GM12878 (cell line): ENCODE results near the gene APLP2. TPM values are rescaled to one million over a fixed set of nuclear protein-coding genes. Genes with fewer than 3 reads are reported as not detected.

ENCODE experiments used
- ATAC-seq: fragments of 200-7000 bp; cut with Tn5 transposase; 3 replicates; pipeline ENCODE4 v1.9.1; 2020; ENCODE audit warnings: mild to moderate bottlenecking, moderate library complexity
- BruUV-seq: library from RNA; stranded (reverse); fragments of 400-500 nt; replicated peaks from 2 replicates; lab custom pipeline; 2021; lab: Mats Ljungman, UMichigan
- CTCF ChIA-PET: fragments of 300-600 bp; sonication (Branson Sonifier 250); formaldehyde crosslinking; extraction: SDS; loops from one replicate; lab custom pipeline; 2021; ENCODE audit warnings: inconsistent platforms; lab: Yijun Ruan, JAX
- POLR2A ChIA-PET: fragments of 350-600 bp; formaldehyde crosslinking; extraction: SDS; loops from one replicate; lab custom pipeline; 2021; ENCODE audit warnings: inconsistent platforms; lab: Charles Lee
- RAD21 ChIA-PET: fragments of 300-600 bp; sonication (Branson Sonifier 250); formaldehyde crosslinking; loops from one replicate; lab custom pipeline; 2023; ENCODE audit warnings: antibody characterized with exemption; ENCODE audit not compliant: unreplicated experiment; lab: Charles Lee
- SMC1A ChIA-PET: fragments of 300-600 bp; sonication (Branson Sonifier 250); formaldehyde crosslinking; loops from one replicate; lab custom pipeline; 2023; ENCODE audit not compliant: unreplicated experiment, uncharacterized antibody; lab: Charles Lee
- DNase-seq: peaks from one replicate; pipeline ENCODE4 v3.0.0-alpha.2; 2011; ENCODE audit warnings: low read depth, low spot score
- FAIRE-seq: peaks from 3 replicates; lab custom pipeline; 2011; peaks lifted over from hg19 to GRCh38; lab: Jason Lieb, UNC
- H2AFZ ChIP-seq: 2 replicates; pipeline ENCODE4 v1.6.0; 2011; ENCODE audit warnings: low read depth, low read length, control low read depth; ENCODE audit not compliant: control insufficient read depth
- H3K27ac ChIP-seq: 2 replicates; pipeline ENCODE4 v1.5.1; 2011; ENCODE audit warnings: control low read depth; ENCODE audit not compliant: control insufficient read depth, insufficient read depth
- H3K27me3 ChIP-seq, 2 experiments: replicated peaks in 1 of 2; 2 replicates each; pipeline versions ENCODE4 v1.6.0 to v1.6.1; 2011; ENCODE audit warnings: low read length in 1 of 2; ENCODE audit not compliant: control insufficient read depth in 2 of 2, insufficient read depth in 2 of 2
- H3K36me3 ChIP-seq, 2 experiments: 2 replicates each; pipeline ENCODE4 v1.5.1; 2011; ENCODE audit warnings: low read length in 1 of 2; ENCODE audit not compliant: control insufficient read depth in 2 of 2, insufficient read depth in 2 of 2
- H3K4me1 ChIP-seq: 2 replicates; pipeline ENCODE4 v1.6.1; 2011; ENCODE audit warnings: mild to moderate bottlenecking, low read length, moderate library complexity, mixed read lengths; ENCODE audit not compliant: control insufficient read depth, insufficient read depth
- H3K4me2 ChIP-seq: 2 replicates; pipeline ENCODE4 v1.6.0; 2011; ENCODE audit warnings: control low read depth; ENCODE audit not compliant: control insufficient read depth, insufficient read depth
- H3K4me3 ChIP-seq: fragments of 200-600 bp; sonication (generic); 2 replicates; pipeline ENCODE4 v1.5.1; 2016
- H3K79me2 ChIP-seq: 2 replicates; pipeline ENCODE4 v1.6.0; 2011; ENCODE audit warnings: low read length; ENCODE audit not compliant: control insufficient read depth, insufficient read depth
- H3K9ac ChIP-seq: 2 replicates; pipeline ENCODE4 v1.8.0; 2011; ENCODE audit warnings: low read length, control low read depth, mixed read lengths; ENCODE audit not compliant: control insufficient read depth, insufficient read depth
- H3K9me3 ChIP-seq: replicated peaks from 3 replicates; pipeline ENCODE4 v1.5.1; 2011; ENCODE audit warnings: mild to moderate bottlenecking, low read length; ENCODE audit not compliant: control insufficient read depth, insufficient read depth
- H4K20me1 ChIP-seq: 2 replicates; pipeline ENCODE4 v1.6.0; 2011; ENCODE audit not compliant: control insufficient read depth, insufficient read depth
- ASH2L ChIP-seq: fragments of 300-600, 200-600 bp; sonication (generic); IDR thresholded peaks from 2 replicates; pipeline ENCODE4 v1.6.1; 2017; ENCODE audit warnings: low read depth, mild to moderate bottlenecking, borderline replicate concordance
- ATF7 ChIP-seq: fragments of 450-650 bp; IDR thresholded peaks from 2 replicates; pipeline ENCODE4 v1.6.1; 2016; ENCODE audit warnings: low read depth, mild to moderate bottlenecking
- BACH1 ChIP-seq: fragments of 450-650 bp; IDR thresholded peaks from 2 replicates; pipeline ENCODE4 v1.6.1; 2017; ENCODE audit warnings: mild to moderate bottlenecking, borderline replicate concordance
- CBX5 ChIP-seq: sonication (generic); IDR thresholded peaks from 2 replicates; pipeline ENCODE4 v1.6.1; 2016; ENCODE audit warnings: low read depth, moderate library complexity, mild to moderate bottlenecking, inconsistent platforms
- CHD1 ChIP-seq: IDR thresholded peaks from 2 replicates; pipeline ENCODE4 v1.6.1; 2012; ENCODE audit warnings: low read depth, low read length, improper control_type of control experiment
- EP300 ChIP-seq, 2 experiments: fragments of 150-350 bp in 1 of 2; IDR thresholded peaks; 2 replicates each; pipeline ENCODE4 v1.6.1; 2011 to 2012; ENCODE audit warnings: low read depth in 2 of 2, low read length in 2 of 2, borderline replicate concordance in 1 of 2, improper control_type of control experiment in 1 of 2, inconsistent platforms in 1 of 2; ENCODE audit not compliant: control insufficient read depth in 1 of 2
- EZH2 ChIP-seq: IDR thresholded peaks from 2 replicates; pipeline ENCODE4 v1.6.1; 2012; ENCODE audit warnings: low read depth, mild to moderate bottlenecking, control low read depth, inconsistent platforms, low read length, borderline replicate concordance; ENCODE audit not compliant: control insufficient read depth
- FOS ChIP-seq: IDR thresholded peaks from 3 replicates; pipeline ENCODE4 v1.6.1; 2011; ENCODE audit warnings: borderline replicate concordance; ENCODE audit not compliant: insufficient read length; ENCODE audit errors: extremely low read depth
- FOXM1 ChIP-seq: IDR thresholded peaks from 2 replicates; pipeline ENCODE4 v1.6.1; 2012; ENCODE audit warnings: low read depth, mild to moderate bottlenecking, inconsistent platforms, low read length, moderate library complexity
- IRF4 ChIP-seq: IDR thresholded peaks from 2 replicates; pipeline ENCODE4 v1.6.1; 2011; ENCODE audit warnings: low read depth, low read length
- MEF2B ChIP-seq: fragments of 450-650 bp; IDR thresholded peaks from 2 replicates; pipeline ENCODE4 v1.6.1; 2018; ENCODE audit warnings: mild to moderate bottlenecking, moderate library complexity; ENCODE audit not compliant: partially characterized antibody, poor library complexity, severe bottlenecking
- MTA3 ChIP-seq: IDR thresholded peaks from 2 replicates; pipeline ENCODE4 v1.6.1; 2012; ENCODE audit warnings: low read length, inconsistent platforms, borderline replicate concordance
- POLR2A ChIP-seq: IDR thresholded peaks from 2 replicates; pipeline ENCODE4 v1.6.1; 2011; ENCODE audit warnings: low read depth, mild to moderate bottlenecking, low read length
- SIN3A ChIP-seq: IDR thresholded peaks from 2 replicates; pipeline ENCODE4 v1.6.1; 2012; ENCODE audit warnings: low read depth, low read length, improper control_type of control experiment
- SMARCA5 ChIP-seq: fragments of 450-650 bp; IDR thresholded peaks from 2 replicates; pipeline ENCODE4 v1.6.1; 2017; ENCODE audit warnings: mild to moderate bottlenecking
- SPI1 ChIP-seq: IDR thresholded peaks from 2 replicates; pipeline ENCODE4 v1.6.1; 2011; ENCODE audit warnings: low read depth, mild to moderate bottlenecking, low read length, moderate library complexity, borderline replicate concordance; ENCODE audit not compliant: insufficient read depth
- STAT1 ChIP-seq: fragments of 450-650 bp; conservative IDR thresholded peaks from 2 replicates; pipeline ENCODE4 v1.6.1; 2014; ENCODE audit warnings: antibody characterized with exemption, mild to moderate bottlenecking
- ZNF622 ChIP-seq: fragments of 450-650 bp; IDR thresholded peaks from 2 replicates; pipeline ENCODE4 v1.6.1; 2017; ENCODE audit warnings: mild to moderate bottlenecking, inconsistent platforms
- WGBS: methylation state at CpG from one replicate; pipeline ENCODE4 v1.1.6; 2016; ENCODE audit warnings: low lambda C conversion rate; ENCODE audit not compliant: insufficient replicate concordance, insufficient coverage; ENCODE audit errors: missing lambda C conversion rate; 5-methylcytosine and 5-hydroxymethylcytosine counted together
- in situ Hi-C: fragments of 300-500 bp; cut with MboI; formaldehyde crosslinking; loops from 9 replicates; pipeline ENCODE4 v1.14.3; 2018; ENCODE audit warnings: mixed read lengths
- intact Hi-C: fragments of 100-400 bp; cut with micrococcal nuclease; formaldehyde crosslinking; loops from one replicate; pipeline ENCODE4 v1.14.2; 2022; ENCODE audit not compliant: unreplicated experiment
- polyA plus RNA-seq, 11 experiments: library from polyadenylated mRNA; depleted of rRNA in 4 of 11; unstranded in 6 of 11; stranded (reverse) in 5 of 11; fragments of >200 nt; fragmentation: Nextera tagmentation in 4 of 11; fragmentation: Illumina TruSeq in 1 of 11; extraction: Ambion mirVana in 4 of 11; extraction: Trizol in 1 of 11; gene quantifications; 1 replicate in 1 of 11; 2 replicates in 10 of 11; pipeline versions ENCODE4 v1.2.1 to v1.2.3, GENCODE V29; 2011 to 2016; ENCODE audit warnings: inconsistent platforms in 2 of 11, missing spikeins in 2 of 11, low read depth in 1 of 11
- total RNA-seq, 4 experiments: library from RNA; depleted of rRNA in 3 of 4; stranded (reverse); fragments of >200 nt in 3 of 4; fragmentation: Illumina TruSeq in 1 of 4; extraction: Trizol in 1 of 4; gene quantifications; 2 replicates each; pipeline versions ENCODE4 v1.2.1 to v1.2.3, GENCODE V29; 2013 to 2021
- TF ChIP-seq, protein P1 (sequence below): IDR thresholded peaks from 2 replicates; pipeline ENCODE4 v1.6.1; 2011; ENCODE audit warnings: low read depth, mild to moderate bottlenecking, low read length, moderate library complexity, borderline replicate concordance; ENCODE audit errors: extremely low read depth
- TF ChIP-seq, protein P2 (sequence below): IDR thresholded peaks from 2 replicates; pipeline ENCODE4 v1.6.1; 2011; ENCODE audit warnings: borderline replicate concordance, low read depth, mild to moderate bottlenecking, moderate library complexity, low read length; ENCODE audit not compliant: insufficient read depth, poor library complexity, severe bottlenecking
- TF ChIP-seq, protein P3 (sequence below): fragments of 450-650 bp; IDR thresholded peaks from 2 replicates; pipeline ENCODE4 v1.6.1; 2017; ENCODE audit warnings: mild to moderate bottlenecking

APLP2 gene
- total and polyA plus RNA-seq, 10 of the 15 experiments (the other 5 are each of a cell fraction or from before 2014, with no cell fraction given), result 2.3 to 38.8 (median 21.3) TPM

DNA sequence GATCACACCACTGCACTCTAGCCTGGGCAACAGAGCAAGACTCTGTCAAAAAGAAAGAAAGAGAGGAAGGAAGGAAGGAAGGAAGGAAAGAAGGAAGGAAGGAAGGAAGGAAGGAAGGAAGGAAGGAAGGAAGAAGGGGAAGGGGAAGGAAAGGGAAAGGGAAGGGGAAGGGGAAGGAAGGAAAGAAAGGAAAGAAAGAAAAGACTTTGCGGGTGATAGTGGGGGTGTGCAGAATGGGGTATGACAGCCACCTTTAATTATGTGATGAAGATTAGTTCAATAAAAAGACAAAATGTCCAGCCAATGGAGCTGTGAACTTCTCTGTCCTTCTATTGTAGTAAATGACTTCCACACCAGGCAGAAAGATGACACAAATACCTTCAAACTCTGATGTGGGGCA, 8.7 kb upstream of the APLP2 start (continued):
- TF ChIP-seq BACH1 (no peak), EZH2 (no peak), IRF4 (no peak)
- TF ChIP-seq, protein P1, sequence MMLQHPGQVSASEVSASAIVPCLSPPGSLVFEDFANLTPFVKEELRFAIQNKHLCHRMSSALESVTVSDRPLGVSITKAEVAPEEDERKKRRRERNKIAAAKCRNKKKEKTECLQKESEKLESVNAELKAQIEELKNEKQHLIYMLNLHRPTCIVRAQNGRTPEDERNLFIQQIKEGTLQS, result no peak

DNA sequence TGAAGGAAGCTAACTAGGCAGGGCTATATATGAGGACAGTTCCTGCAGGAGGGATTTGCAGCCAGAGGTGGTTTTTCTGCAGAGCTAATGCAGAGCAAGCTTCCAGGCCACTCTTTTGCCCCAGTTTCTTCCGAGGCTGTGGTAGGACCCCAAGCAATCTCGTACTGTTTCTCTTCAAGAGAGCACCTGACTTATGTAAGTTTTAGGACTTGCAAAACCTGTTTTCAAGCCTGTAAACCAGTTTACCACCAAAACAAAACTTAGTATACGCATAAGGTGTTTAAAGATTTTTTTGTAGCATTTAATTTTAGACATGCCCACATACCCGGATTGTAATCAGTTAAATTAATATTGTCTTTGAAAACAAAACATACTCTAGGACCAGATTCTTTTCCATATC, 7.7 kb upstream of the APLP2 start:
- no peak overlapping the region for H2AFZ ChIP-seq
- ATAC-seq, result no peak
- no peaks in the 10 kb centered on the region for H3K36me3 ChIP-seq
- RAD21 ChIA-PET, result no interaction called here
- H3K27me3 ChIP-seq, result peaks cover 0 to 13% of the 10 kb centered on the region in 2 experiments; a peak in 2 of 4 replicates
- H3K4me2 ChIP-seq, result no peak overlapping the region
- SMC1A ChIA-PET, result no interaction called here
- H3K79me2 ChIP-seq, result no peaks in the 10 kb centered on the region
- H3K4me1 ChIP-seq, result no peaks in the 10 kb centered on the region
- DNase-seq, result no peak
- WGBS, result 48% methylated on average over 4 of the region's 4 CpGs
- H3K9ac ChIP-seq, result no peak overlapping the region
- FAIRE-seq, result no peak
- intact Hi-C loops (no loop called here), in situ Hi-C loops (no loop called here)
- H4K20me1 ChIP-seq, result no peaks in the 10 kb centered on the region
- CTCF ChIA-PET, result no interaction called here
- H3K9me3 ChIP-seq, result no peaks in the 10 kb centered on the region
- no peak overlapping the region for H3K4me3 ChIP-seq
- POLR2A ChIA-PET, result interaction anchor here (1.0 kb wide), 1 partner anchor 14 kb away, joined by 3 read pairs; no protein-coding TSS in a partner anchor
- no peak overlapping the region for H3K27ac ChIP-seq
- no TSS peak for BruUV-seq
- TF ChIP-seq, protein P1, result no peak
- no peak for TF ChIP-seq CBX5
- no peak for TF ChIP-seq SIN3A
- no peak for TF ChIP-seq ZNF622
- TF ChIP-seq MTA3, result no peak
- no peak for TF ChIP-seq POLR2A
- no peak for TF ChIP-seq SPI1
- no peak for TF ChIP-seq FOXM1
- TF ChIP-seq CHD1, result no peak
- TF ChIP-seq ATF7, result no peak
- TF ChIP-seq STAT1, result no peak
- TF ChIP-seq EP300 (IDR thresholded peaks at IDR 0.05; ENCODE audit: borderline replicate concordance in 1 of 2, control insufficient read depth in 1 of 2, low read depth in 2 of 2, low read length in 2 of 2), result no peak
- no peak for TF ChIP-seq SMARCA5
- TF ChIP-seq ASH2L, result no peak
- no peak for TF ChIP-seq MEF2B
- TF ChIP-seq, protein P2, sequence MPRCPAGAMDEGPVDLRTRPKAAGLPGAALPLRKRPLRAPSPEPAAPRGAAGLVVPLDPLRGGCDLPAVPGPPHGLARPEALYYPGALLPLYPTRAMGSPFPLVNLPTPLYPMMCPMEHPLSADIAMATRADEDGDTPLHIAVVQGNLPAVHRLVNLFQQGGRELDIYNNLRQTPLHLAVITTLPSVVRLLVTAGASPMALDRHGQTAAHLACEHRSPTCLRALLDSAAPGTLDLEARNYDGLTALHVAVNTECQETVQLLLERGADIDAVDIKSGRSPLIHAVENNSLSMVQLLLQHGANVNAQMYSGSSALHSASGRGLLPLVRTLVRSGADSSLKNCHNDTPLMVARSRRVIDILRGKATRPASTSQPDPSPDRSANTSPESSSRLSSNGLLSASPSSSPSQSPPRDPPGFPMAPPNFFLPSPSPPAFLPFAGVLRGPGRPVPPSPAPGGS, result no peak
- no peak for TF ChIP-seq FOS
- TF ChIP-seq, protein P3, sequence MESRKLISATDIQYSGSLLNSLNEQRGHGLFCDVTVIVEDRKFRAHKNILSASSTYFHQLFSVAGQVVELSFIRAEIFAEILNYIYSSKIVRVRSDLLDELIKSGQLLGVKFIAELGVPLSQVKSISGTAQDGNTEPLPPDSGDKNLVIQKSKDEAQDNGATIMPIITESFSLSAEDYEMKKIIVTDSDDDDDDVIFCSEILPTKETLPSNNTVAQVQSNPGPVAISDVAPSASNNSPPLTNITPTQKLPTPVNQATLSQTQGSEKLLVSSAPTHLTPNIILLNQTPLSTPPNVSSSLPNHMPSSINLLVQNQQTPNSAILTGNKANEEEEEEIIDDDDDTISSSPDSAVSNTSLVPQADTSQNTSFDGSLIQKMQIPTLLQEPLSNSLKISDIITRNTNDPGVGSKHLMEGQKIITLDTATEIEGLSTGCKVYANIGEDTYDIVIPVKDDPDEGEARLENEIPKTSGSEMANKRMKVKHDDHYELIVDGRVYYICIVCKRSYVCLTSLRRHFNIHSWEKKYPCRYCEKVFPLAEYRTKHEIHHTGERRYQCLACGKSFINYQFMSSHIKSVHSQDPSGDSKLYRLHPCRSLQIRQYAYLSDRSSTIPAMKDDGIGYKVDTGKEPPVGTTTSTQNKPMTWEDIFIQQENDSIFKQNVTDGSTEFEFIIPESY, result no peak
